Measurements from ENCODE around the gene RHCE.
"Not testable (repeated sequence)": the region's sequence is repeated elsewhere in the genome, so short reads cannot be mapped to it uniquely, and the experiment has no call there.

Gene RHCE

GRCh38 chr1:25397549-25397948 is 23.1 kb downstream of the RHCE start:
- not testable (repeated sequence) for DNase-seq

DNA sequence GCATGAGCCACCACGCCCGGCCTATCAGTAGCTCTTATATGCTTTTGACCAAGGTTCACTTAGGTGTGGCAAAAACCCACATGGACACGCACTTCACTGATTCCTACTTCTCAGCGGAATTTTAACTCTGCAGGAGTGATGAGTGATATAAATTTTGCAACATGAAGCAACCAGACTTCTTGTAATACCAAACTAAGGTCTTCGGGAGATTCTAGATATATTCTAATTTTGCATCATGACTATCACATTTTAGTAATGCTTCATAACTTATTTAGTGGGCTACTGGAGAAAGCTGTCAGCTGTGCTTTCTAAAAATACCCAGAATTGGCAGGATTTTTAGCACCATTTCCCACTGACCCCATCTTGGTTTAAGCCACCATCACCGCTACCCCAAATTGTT is 27.8 kb downstream of the RHCE start:
- no peak for DNase-seq

- DNase-seq: not testable (repeated sequence)
These were observed 30.9 kb downstream of the RHCE start for GRCh38 chr1:25389721-25390120.

DNA sequence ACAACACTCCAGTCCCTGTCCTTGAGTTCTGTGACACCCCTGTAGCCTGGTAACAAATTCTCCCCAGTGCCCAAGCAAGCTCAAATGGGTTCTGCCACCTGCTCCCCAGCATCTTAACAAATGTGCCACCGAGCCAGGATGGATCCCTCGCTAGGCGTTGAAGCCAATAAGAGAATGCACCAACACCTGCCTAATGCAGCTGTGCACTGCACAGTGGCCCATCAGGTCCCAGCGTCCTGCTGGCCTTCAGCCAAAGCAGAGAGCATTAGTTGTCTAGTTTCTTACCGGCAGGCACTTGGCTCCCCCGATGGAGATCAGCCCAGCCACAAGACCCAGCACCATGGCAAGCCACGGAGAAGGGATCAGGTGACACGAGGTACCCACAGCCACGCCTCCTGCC is 31.9 kb downstream of the RHCE start:
- not testable (repeated sequence) for DNase-seq

- not testable (repeated sequence) for DNase-seq
These were observed 33.5 kb downstream of the RHCE start for GRCh38 chr1:25387096-25387495.

- DNase-seq: not testable (repeated sequence)
These were observed 36.8 kb downstream of the RHCE start for GRCh38 chr1:25383875-25384274.

DNA sequence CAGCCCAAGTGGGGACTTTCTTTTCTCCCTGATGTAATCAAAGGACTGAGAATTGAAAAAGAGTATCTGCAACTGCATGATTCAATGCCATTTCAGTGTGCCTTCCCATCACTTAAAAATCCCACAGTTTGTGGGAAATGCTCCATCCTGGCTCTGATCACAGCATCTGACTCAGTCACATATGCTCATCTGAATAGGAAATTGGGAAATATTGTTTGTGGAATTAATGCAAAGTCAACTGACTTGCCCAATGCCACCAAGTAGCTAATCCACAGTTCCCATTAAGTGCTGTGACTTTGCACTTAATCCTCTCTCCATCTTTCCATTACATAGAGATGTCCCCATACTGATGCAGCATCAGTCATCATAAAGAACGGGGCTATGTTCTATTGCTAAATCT is 37.5 kb downstream of the RHCE start:
- not testable (repeated sequence) for DNase-seq

GRCh38 chr1:25382543-25382942 is 38.1 kb downstream of the RHCE start:
- DNase-seq: not testable (repeated sequence)

- not testable (repeated sequence) for DNase-seq
These were observed 42.3 kb downstream of the RHCE start for GRCh38 chr1:25378367-25378766.

GRCh38 chr1:25371757-25372156 is 48.9 kb downstream of the RHCE start:
- not testable (repeated sequence) for DNase-seq

- not testable (repeated sequence) for DNase-seq
These were observed 50.8 kb downstream of the RHCE start for GRCh38 chr1:25369691-25370271.

DNA sequence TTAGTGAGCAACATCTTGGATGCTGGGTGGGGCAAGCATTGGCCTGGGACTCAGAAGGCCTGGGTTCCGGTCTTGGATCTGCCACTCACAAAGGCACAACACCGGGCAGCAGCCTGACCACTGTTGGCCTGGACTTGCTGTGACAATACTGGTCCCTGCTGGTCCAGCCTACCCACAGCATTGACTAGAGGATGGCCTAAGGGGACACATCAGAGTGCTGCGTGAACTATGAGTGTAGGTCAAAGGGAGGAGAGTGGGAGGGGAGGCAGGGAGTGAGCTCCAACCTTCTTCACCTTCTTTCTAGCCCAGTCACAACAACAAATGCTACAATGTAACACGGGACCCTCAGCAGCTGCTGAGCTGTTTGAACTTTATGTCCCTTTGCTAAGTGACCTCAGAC is 51.4 kb downstream of the RHCE start:
- no peak for DNase-seq

- DNase-seq: not testable (repeated sequence)
These were observed 57.7 kb downstream of the RHCE start for GRCh38 chr1:25362634-25363559.

DNA sequence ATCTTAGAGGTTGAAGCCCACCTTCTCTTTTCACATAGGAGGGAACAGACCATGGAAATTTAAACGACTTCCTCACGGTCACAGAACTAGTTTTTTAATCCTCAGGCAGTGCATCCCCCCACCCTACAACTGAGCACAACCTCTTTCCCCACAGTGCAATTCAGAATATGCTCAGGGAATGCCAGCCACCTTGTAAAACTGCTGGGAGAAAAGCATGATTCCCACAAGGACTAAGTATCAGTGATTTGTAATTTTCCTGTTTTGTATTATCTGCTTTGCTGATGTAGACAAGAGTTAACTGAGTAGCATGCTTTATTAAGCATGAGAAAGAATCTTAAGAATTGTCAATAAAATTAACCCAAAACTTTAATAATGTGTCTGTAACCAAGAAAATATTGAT is 58.7 kb downstream of the RHCE start:
- no peak for DNase-seq

DNA sequence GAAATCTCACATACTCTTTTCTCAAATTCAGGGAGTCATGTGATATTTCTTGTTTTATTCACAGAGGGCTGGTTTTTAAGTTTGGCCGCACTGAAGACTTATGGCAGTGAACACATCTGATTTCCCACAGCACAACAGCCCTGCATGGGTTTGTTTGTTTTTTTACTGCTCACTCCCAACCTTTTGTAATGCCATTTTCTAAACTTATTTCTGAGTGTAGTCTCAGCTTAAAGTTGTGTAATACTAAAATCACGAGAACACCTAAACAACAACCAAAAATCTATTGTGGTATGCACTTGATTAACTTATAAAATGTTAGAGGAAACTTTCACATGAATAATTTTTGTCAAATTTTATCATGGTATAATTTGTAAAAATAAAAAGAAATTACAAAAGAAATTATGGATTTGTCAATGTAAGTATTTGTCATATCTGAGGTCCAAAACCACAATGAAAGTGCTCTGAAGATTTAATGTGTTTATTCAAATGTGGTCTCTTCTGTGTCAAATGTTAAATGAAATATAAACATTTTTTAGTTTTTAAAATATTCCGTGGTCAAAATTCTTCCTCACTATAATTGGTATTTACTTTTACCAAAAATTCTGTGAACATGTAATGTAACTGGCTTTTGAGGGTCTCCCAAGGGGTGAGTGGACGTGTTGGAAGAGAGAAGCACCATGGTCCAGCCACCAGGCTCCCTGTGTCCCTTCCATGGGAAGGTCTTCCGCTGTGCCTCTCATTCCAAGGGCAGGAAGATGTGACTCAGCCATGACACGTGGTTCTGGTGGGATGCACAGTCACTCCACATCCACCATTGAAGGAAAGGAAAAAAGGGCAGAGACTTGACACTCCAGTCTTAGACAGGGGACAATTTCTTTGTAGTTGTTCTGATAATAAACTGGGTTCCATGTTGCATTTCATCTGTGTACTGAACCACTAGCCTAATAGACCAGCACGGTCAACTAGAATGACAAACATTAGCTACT is 59.7 kb downstream of the RHCE start:
- DNase-seq: no peak

GRCh38 chr1:25356848-25357247 is 63.8 kb downstream of the RHCE start:
- DNase-seq: no peak

DNA sequence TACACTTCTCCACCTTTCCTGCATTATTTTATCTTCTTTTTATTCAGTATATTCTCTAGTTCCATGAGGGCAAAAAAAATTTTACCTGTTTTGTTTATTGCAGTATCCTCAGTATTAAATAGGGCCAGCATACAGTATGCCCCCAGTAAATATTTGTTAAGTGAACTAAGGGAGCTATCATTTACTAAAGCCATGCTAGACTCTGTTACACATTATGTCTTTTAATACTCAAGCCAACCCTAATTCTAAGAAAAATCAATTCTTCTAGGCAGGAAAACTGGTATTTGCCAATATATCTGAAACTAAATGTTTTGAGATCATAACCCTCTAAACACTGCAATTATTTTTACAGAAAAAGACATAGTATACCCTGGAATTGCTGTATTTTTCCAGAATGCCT is 64.2 kb downstream of the RHCE start:
- no peak for DNase-seq

GRCh38 chr1:25355841-25356395 is 64.7 kb downstream of the RHCE start:
- DNase-seq: no peak

- DNase-seq: no peak
These were observed 71.0 kb downstream of the RHCE start for GRCh38 chr1:25349606-25350005.

- no peak for DNase-seq
These were observed 73.1 kb downstream of the RHCE start for GRCh38 chr1:25347556-25347955.

DNA sequence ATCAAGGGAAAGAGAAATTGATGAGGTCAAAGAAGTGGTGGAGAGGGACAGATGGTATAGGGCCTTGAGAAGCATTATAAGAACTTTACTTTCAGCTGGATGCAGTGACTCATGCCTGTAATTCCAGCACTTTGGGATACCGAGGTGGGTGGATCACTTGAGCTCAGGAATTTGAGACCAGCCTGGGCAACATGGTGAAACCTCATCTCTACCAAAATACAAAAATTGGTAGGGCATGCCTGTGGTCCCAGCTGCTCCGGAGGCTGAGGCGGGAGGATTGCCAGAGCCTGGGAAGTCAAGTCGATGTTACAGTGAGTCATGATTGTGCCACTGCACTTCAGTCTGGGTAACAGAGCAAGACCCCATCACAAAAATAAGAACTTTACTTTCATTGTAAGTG is 76.8 kb downstream of the RHCE start:
- no peak for DNase-seq

DNA sequence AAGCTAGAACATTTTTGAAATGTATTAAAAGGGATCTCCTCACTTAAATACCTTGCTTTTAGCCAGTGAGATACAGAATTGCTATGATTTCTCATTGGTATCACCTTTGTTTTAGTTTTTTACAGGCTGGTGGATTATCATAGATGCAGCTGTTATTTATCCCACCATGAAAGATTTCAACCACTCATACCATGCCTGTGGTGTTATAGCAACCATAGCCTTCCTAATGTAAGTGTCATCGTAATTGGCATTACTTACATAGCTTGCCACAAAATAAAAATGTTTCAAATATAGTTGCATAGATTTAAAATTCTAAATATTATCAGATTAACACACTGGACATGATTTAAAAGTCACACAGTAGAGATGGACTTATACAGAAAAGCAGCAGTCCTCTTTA is 77.8 kb downstream of the RHCE start:
- DNase-seq: no peak

- no peak for DNase-seq
These were observed 78.9 kb downstream of the RHCE start for GRCh38 chr1:25341746-25342145.
